Measurements from ENCODE around the gene CLEC5A.

DNA sequence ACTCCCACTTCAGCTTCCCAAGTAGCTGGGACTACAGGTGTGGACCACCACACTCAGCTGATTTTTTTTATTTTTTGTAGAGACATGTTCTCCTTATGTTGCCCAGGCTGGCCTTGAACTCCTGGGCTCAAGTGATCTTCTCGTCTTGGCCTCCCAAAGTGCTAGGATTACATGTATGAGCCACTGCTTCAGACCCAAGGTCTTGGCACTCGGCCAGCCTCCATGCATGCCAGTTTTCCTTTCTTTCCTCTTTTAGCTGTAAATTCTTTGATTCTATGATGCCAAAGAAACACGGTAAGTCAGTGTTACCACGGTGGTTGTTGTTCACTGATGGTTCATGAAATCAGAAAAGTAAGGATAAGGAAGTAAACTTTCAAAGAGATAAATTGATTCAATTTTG, 45.9 kb upstream of the CLEC5A start:
- TF ChIP-seq POLR2A (IDR thresholded peaks at IDR 0.05) (no peak), EP300 (IDR thresholded peaks at IDR 0.05) (no peak), POLR2AphosphoS5 (IDR thresholded peaks at IDR 0.05) (no peak)
- TF ChIP-seq, protein P1, sequence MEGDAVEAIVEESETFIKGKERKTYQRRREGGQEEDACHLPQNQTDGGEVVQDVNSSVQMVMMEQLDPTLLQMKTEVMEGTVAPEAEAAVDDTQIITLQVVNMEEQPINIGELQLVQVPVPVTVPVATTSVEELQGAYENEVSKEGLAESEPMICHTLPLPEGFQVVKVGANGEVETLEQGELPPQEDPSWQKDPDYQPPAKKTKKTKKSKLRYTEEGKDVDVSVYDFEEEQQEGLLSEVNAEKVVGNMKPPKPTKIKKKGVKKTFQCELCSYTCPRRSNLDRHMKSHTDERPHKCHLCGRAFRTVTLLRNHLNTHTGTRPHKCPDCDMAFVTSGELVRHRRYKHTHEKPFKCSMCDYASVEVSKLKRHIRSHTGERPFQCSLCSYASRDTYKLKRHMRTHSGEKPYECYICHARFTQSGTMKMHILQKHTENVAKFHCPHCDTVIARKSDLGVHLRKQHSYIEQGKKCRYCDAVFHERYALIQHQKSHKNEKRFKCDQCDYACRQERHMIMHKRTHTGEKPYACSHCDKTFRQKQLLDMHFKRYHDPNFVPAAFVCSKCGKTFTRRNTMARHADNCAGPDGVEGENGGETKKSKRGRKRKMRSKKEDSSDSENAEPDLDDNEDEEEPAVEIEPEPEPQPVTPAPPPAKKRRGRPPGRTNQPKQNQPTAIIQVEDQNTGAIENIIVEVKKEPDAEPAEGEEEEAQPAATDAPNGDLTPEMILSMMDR (IDR thresholded peaks at IDR 0.05): no peak

All from upper lobe of left lung (tissue), 4 donors.